Chondrocyte (in vitro differentiated cells): Measurements from ENCODE around the gene ANKFY1. TPM values are rescaled to one million over a fixed set of nuclear protein-coding genes. Genes with fewer than 3 reads are reported as not detected.
A peak's percentile ranks its signal among the peaks of the same experiment; 100 is the strongest.
"Not testable (repeated sequence)": the region's sequence is repeated elsewhere in the genome, so short reads cannot be mapped to it uniquely, and the experiment has no call there.

Experiments used
- DNase-seq: peaks from one replicate; pipeline ENCODE4 v3.0.0; 2021; ENCODE audit warnings: mixed read lengths, low spot score
- H3K27ac Mint-ChIP-seq: one replicate; pipeline ENCODE4 v1.8.0; 2021; ENCODE audit warnings: mild to moderate bottlenecking, moderate library complexity, mixed read lengths; ENCODE audit not compliant: unreplicated experiment
- H3K27me3 Mint-ChIP-seq: 2 replicates; pipeline ENCODE4 v1.8.0; 2021; ENCODE audit warnings: low read depth, mixed read lengths
- H3K36me3 Mint-ChIP-seq: 2 replicates; pipeline ENCODE4 v1.8.0; 2021; ENCODE audit warnings: low read depth, mixed read lengths
- H3K4me1 Mint-ChIP-seq: 2 replicates; pipeline ENCODE4 v1.8.0; 2021; ENCODE audit warnings: low read depth, mild to moderate bottlenecking, mixed read lengths
- H3K4me3 Mint-ChIP-seq: one replicate; pipeline ENCODE4 v1.8.0; 2021; ENCODE audit warnings: mild to moderate bottlenecking, moderate library complexity, mixed read lengths; ENCODE audit not compliant: unreplicated experiment
- H3K9me3 Mint-ChIP-seq: 2 replicates; pipeline ENCODE4 v1.8.0; 2021; ENCODE audit warnings: low read depth, mixed read lengths
- total RNA-seq: library from RNA; stranded (reverse); gene quantifications from 3 replicates; pipeline ENCODE4 v1.2.1, GENCODE V29; 2021
- TF ChIP-seq, protein P1 (sequence below): fragments of 200-600 bp; sonication (generic); IDR thresholded peaks from 2 replicates; pipeline ENCODE4 v1.5.0; 2021; ENCODE audit warnings: antibody characterized with exemption, mild to moderate bottlenecking, moderate library complexity

The ANKFY1 gene
- total RNA-seq, 1 donor from 2014 or later = 44.7 TPM

DNA sequence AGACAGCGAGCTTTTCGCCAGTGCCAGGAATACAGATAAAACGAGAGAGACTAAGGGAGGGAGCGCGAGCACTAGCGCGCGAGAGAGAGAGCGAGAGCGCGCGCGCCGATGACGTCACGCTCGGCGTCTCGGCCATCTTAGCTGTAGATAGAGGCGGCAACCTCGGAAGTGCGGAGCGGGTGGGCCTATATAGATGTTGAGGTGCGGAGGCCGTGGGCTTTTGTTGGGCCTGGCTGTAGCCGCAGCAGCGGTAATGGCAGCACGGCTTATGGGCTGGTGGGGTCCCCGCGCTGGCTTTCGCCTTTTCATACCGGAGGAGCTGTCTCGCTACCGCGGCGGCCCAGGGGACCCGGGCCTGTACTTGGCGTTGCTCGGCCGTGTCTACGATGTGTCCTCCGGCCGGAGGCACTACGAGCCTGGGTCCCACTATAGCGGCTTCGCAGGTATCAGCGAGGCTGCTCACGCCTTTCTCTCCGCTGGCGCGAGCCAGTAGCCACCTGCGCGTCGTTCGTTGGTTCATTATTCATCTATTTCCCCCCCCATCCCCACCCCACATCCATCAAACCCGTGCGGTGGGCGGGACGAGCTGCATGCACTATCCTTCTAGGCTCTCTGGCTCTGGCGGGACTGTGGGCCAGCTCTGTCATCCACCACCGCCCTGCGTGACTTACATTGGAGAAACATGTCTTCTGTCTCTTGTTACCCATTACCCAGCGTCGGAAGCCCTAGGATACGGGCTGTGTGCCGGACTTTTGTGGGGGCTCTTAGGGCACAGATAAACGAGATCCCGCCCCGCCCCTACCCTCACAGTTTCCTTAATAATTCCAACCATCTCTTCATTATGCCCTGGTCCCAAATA is 120.0 kb downstream of the ANKFY1 start:
- DNase-seq = peak; percentile 96
- Mint-ChIP-seq H3K4me1 (peaks cover 38% of the 10 kb centered on the region), H3K36me3 (peaks cover 3% of the 10 kb centered on the region), H3K27me3 (no peaks in the 10 kb centered on the region), H3K9me3 (no peaks in the 10 kb centered on the region), H3K4me3 (peak overlapping the region; percentile 97), H3K27ac (peak overlapping the region; percentile 100)
- TF ChIP-seq, protein P1, sequence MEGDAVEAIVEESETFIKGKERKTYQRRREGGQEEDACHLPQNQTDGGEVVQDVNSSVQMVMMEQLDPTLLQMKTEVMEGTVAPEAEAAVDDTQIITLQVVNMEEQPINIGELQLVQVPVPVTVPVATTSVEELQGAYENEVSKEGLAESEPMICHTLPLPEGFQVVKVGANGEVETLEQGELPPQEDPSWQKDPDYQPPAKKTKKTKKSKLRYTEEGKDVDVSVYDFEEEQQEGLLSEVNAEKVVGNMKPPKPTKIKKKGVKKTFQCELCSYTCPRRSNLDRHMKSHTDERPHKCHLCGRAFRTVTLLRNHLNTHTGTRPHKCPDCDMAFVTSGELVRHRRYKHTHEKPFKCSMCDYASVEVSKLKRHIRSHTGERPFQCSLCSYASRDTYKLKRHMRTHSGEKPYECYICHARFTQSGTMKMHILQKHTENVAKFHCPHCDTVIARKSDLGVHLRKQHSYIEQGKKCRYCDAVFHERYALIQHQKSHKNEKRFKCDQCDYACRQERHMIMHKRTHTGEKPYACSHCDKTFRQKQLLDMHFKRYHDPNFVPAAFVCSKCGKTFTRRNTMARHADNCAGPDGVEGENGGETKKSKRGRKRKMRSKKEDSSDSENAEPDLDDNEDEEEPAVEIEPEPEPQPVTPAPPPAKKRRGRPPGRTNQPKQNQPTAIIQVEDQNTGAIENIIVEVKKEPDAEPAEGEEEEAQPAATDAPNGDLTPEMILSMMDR = no peak

DNA sequence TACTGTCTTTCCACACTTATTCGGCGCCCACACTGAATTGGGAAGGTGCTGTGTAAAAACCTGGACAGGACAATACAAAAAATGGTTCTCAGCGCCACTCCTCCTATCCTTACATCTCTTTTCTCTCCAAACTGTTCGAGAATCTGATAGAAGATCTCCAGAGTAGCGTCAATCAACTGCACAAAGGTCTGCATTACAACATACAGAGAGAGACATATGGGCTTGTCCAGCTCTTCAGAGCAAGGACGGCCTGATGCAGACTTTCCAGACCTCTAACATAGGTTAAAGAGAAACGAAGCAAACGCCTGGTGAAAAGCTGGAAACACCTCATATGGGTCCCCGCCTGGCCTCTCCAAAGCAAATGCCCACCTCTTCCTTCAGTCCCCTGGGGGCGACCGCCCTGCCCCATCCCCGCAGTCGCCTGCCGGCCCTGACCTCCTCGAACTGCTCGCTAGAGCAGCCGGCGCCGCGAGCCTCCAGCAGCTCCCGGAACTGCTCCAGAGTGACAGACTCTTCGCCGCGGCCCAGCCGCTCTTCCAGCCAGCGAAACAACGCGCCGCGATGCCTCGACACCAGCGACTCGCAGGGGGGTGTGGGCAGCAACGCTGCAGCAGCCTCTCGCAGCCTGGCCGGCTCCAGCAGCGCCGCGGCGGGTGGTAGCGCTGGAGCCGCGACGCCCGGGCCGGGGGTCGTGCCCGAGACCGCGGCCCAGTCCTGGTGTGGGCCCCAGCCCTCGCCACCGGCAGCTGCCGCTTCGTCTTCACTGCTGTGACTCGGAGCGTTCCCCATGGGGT is 121.5 kb downstream of the ANKFY1 start:
- H3K9me3 Mint-ChIP-seq = no peaks in the 10 kb centered on the region
- H3K27me3 Mint-ChIP-seq = no peaks in the 10 kb centered on the region
- peak overlapping the region; percentile 97 for H3K4me3 Mint-ChIP-seq
- H3K27ac Mint-ChIP-seq = peak overlapping the region; percentile 100
- TF ChIP-seq, protein P1 = no peak
- H3K4me1 Mint-ChIP-seq = peaks cover 50% of the 10 kb centered on the region
- peaks cover 3% of the 10 kb centered on the region for H3K36me3 Mint-ChIP-seq
- no peak for DNase-seq

DNA sequence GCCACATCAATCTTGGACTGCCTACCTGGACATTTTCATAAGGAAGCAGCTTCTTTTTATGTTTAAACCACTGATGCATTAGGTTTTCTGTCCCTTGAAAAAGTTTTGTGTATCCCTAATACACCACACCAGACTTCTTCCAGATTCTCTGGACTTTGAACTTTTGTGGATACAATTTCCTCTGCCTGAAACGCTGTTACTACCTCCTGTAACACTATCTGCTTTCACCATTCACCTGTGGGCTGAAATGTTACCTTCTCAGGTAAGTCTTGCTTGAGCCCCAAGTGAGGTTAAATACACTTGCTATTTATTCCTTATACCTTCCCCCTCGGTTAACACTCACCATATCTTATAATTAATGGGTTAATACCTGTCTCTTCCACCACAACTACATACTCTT is 123.7 kb downstream of the ANKFY1 start:
- Mint-ChIP-seq H3K4me3 (no peak overlapping the region), H3K4me1 (peaks cover 67% of the 10 kb centered on the region), H3K9me3 (no peaks in the 10 kb centered on the region), H3K27me3 (no peaks in the 10 kb centered on the region), H3K27ac (no peak overlapping the region), H3K36me3 (peaks cover 3% of the 10 kb centered on the region)
- no peak for DNase-seq
- TF ChIP-seq, protein P1 = no peak

DNA sequence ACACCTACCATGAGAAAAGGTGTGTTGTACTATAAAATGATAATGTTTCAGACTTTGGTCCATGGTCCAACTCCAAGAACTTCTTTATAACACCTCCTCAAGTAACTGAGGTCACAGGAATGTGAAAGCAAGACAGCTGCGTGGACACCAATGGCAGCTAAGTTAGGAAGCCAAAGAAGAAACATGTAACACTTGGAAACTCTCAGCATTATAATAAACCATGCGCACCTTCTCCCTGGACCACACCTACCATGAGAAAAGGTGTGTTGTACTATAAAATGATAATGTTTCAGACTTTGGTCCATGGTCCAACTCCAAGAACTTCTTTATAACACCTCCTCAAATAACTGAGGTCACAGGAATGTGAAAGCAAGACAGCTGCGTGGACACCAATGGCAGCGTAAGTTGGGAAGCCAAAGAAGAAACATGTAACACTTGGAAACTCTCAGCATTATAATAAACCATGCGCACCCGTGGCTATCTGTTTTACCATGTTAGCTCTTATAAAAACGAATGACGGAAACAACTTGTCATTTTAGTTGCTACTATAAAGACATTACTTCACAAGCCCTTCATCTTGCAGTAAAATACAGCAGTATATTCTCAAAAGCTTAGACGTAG is 124.8 kb downstream of the ANKFY1 start:
- H3K27me3 Mint-ChIP-seq, DNase-seq, H3K27ac Mint-ChIP-seq, H3K36me3 Mint-ChIP-seq, H3K9me3 Mint-ChIP-seq, H3K4me3 Mint-ChIP-seq: not testable (repeated sequence)
- peaks cover 70% of the 10 kb centered on the region for H3K4me1 Mint-ChIP-seq

DNA sequence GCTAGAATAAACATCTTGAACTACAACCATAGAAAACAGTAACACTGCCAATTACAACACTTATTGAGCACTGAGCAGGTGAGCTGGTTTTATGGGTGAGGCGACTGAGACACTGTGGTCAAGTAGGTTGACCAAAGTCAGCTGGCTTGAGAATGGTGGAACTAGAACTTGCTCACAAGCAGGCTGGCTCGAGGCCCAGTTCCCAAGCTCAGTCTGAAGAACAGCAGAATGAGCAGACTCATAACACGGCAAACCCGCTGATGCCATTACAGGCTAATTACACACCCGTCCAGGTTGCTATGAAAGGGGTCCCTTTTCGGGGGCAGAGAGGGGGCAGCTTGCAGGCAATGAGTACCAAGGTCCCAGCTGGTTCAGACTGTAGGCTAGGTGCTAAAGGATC is 127.4 kb downstream of the ANKFY1 start:
- peak overlapping the region; percentile 86 for H3K27ac Mint-ChIP-seq
- no peak for DNase-seq
- no peak overlapping the region for H3K4me3 Mint-ChIP-seq
- no peaks in the 10 kb centered on the region for H3K9me3 Mint-ChIP-seq
- peaks cover 63% of the 10 kb centered on the region for H3K4me1 Mint-ChIP-seq
- H3K36me3 Mint-ChIP-seq = peaks cover 3% of the 10 kb centered on the region
- H3K27me3 Mint-ChIP-seq = no peaks in the 10 kb centered on the region
- TF ChIP-seq, protein P1 = no peak
